Stimulated activated CD4-positive, alpha-beta T cell treated with anti-CD3 and anti-CD28 coated beads, Interleukin-12 subunit alpha, Interleukin-12 subunit beta, amount 100 ng/mL, for 24 hours (primary cell): ENCODE results near the gene ARHGAP1.
"Not testable (repeated sequence)": the region's sequence is repeated elsewhere in the genome, so short reads cannot be mapped to it uniquely, and the experiment has no call there.

Source experiments
- DNase-seq, 2 experiments: peaks; one replicate each; pipeline ENCODE4 v3.0.0-alpha.2; 2020; ENCODE audit warnings: low read depth in 2 of 2

ARHGAP1 gene

GRCh38 chr11:46723359-46723680 lies 22.9 kb upstream of the ARHGAP1 start:
- no peak for DNase-seq

GRCh38 chr11:46722566-46723358 lies 22.3 kb upstream of the ARHGAP1 start:
- no peak for DNase-seq

GRCh38 chr11:46721286-46721685 lies 20.9 kb upstream of the ARHGAP1 start:
- no peak for DNase-seq

- no peak for DNase-seq
Measured at GRCh38 chr11:46719543-46720218, 19.3 kb upstream of the ARHGAP1 start.

- DNase-seq = no peak
Measured at GRCh38 chr11:46719048-46719542, 18.7 kb upstream of the ARHGAP1 start, which contains the start of gene F2. Gene F2 (plus strand): TSS chr11:46719213. CDS start chr11:46719236, 23 bp downstream.

- DNase-seq = no peak
Measured at GRCh38 chr11:46718155-46719019, 18.0 kb upstream of the ARHGAP1 start.

- not testable (repeated sequence) for DNase-seq
Measured at GRCh38 chr11:46717825-46718154, 17.4 kb upstream of the ARHGAP1 start.

- no peak for DNase-seq
Measured at GRCh38 chr11:46712874-46713576, 12.6 kb upstream of the ARHGAP1 start.

- DNase-seq = no peak
Measured at GRCh38 chr11:46711303-46711702, 10.9 kb upstream of the ARHGAP1 start.

GRCh38 chr11:46710821-46711269 lies 10.4 kb upstream of the ARHGAP1 start:
- DNase-seq = no peak

- not testable (repeated sequence) for DNase-seq
Measured at GRCh38 chr11:46709351-46709750, 8.9 kb upstream of the ARHGAP1 start.

- no peak for DNase-seq
Measured at GRCh38 chr11:46706886-46707285, 6.5 kb upstream of the ARHGAP1 start.

GRCh38 chr11:46705070-46705688 lies 4.8 kb upstream of the ARHGAP1 start:
- no peak for DNase-seq

- no peak for DNase-seq
Measured at GRCh38 chr11:46701078-46701654, 747 bp upstream of the ARHGAP1 start.

- no peak for DNase-seq
Measured at GRCh38 chr11:46698597-46698996, 1.8 kb downstream of the ARHGAP1 start.

GRCh38 chr11:46697723-46698122 lies 2.7 kb downstream of the ARHGAP1 start:
- no peak for DNase-seq

GRCh38 chr11:46697303-46697702 lies 3.1 kb downstream of the ARHGAP1 start:
- no peak for DNase-seq

GRCh38 chr11:46696212-46696558 lies 4.2 kb downstream of the ARHGAP1 start:
- DNase-seq = no peak

GRCh38 chr11:46695345-46696211 lies 4.8 kb downstream of the ARHGAP1 start:
- DNase-seq = no peak

GRCh38 chr11:46694607-46695006 lies 5.8 kb downstream of the ARHGAP1 start:
- no peak for DNase-seq
